HL-60 (cell line): Measurements from ENCODE around the gene BRSK2.

ENCODE experiments used
- CTCF ChIP-seq: IDR thresholded peaks from one replicate; pipeline ENCODE4 v1.5.1; 2011; ENCODE audit warnings: low read length, control low read depth, inconsistent platforms; ENCODE audit not compliant: insufficient read depth
- POLR2AphosphoS5 ChIP-seq: IDR thresholded peaks from 2 replicates; pipeline ENCODE4 v1.6.1; 2012; ENCODE audit warnings: low read depth

- TF ChIP-seq CTCF (no peak), POLR2AphosphoS5 (no peak)
These were observed 2.4 kb downstream of the BRSK2 start for GRCh38 chr11:1392111-1392510.
